GM21619 (cell line): ENCODE measurements around the gene BARX2.

Experiments used
- ATAC-seq: cut with Tn5 transposase; IDR thresholded peaks from one replicate; pipeline ENCODE4 v1.9.1; 2021; ENCODE audit not compliant: unreplicated experiment

BARX2 gene

GRCh38 chr11:129373489-129373953 is 2.1 kb upstream of the BARX2 start:
- no peak for ATAC-seq

- no peak for ATAC-seq
These were observed 1.3 kb upstream of the BARX2 start for GRCh38 chr11:129374081-129374992.

GRCh38 chr11:129374993-129375750 is 476 bp upstream of the BARX2 start:
- ATAC-seq: no peak

- ATAC-seq: no peak
These were observed 1.2 kb downstream of the BARX2 start for GRCh38 chr11:129376658-129377341.

- ATAC-seq: no peak
These were observed 2.1 kb downstream of the BARX2 start for GRCh38 chr11:129377739-129378138.

GRCh38 chr11:129380413-129380812 is 4.8 kb downstream of the BARX2 start:
- ATAC-seq: no peak

- ATAC-seq: no peak
These were observed 6.9 kb downstream of the BARX2 start for GRCh38 chr11:129382583-129382982.

GRCh38 chr11:129383060-129383459 is 7.4 kb downstream of the BARX2 start:
- no peak for ATAC-seq

GRCh38 chr11:129383502-129383901 is 7.9 kb downstream of the BARX2 start:
- no peak for ATAC-seq

GRCh38 chr11:129384415-129384814 is 8.8 kb downstream of the BARX2 start:
- no peak for ATAC-seq

GRCh38 chr11:129385801-129386200 is 10.2 kb downstream of the BARX2 start:
- ATAC-seq: no peak

- no peak for ATAC-seq
These were observed 11.2 kb downstream of the BARX2 start for GRCh38 chr11:129386795-129387397.

- no peak for ATAC-seq
These were observed 11.8 kb downstream of the BARX2 start for GRCh38 chr11:129387434-129387833.

- no peak for ATAC-seq
These were observed 13.2 kb downstream of the BARX2 start for GRCh38 chr11:129388824-129389223.

GRCh38 chr11:129390303-129390821 is 14.7 kb downstream of the BARX2 start:
- no peak for ATAC-seq

- no peak for ATAC-seq
These were observed 15.7 kb downstream of the BARX2 start for GRCh38 chr11:129391360-129391759.

GRCh38 chr11:129391821-129392220 is 16.2 kb downstream of the BARX2 start:
- ATAC-seq: no peak

- ATAC-seq: no peak
These were observed 17.3 kb downstream of the BARX2 start for GRCh38 chr11:129392995-129393394.

GRCh38 chr11:129394709-129395108 is 19.1 kb downstream of the BARX2 start:
- ATAC-seq: no peak

- no peak for ATAC-seq
These were observed 19.8 kb downstream of the BARX2 start for GRCh38 chr11:129395432-129395831.

- ATAC-seq: no peak
These were observed 20.2 kb downstream of the BARX2 start for GRCh38 chr11:129395883-129396282.
